IMR-90 (cell line): ENCODE data around the gene WNT7B. TPM values are rescaled to one million over a fixed set of nuclear protein-coding genes. Genes with fewer than 3 reads are reported as not detected.

Source experiments
- ATAC-seq: fragments of 200-7000 bp; cut with Tn5 transposase; 2 replicates; pipeline ENCODE4 v1.9.1; 2020; ENCODE audit warnings: low read depth, mild to moderate bottlenecking, moderate library complexity
- BruUV-seq: library from RNA; stranded (reverse); fragments of 400-500 nt; replicated peaks from 2 replicates; lab custom pipeline; 2021; lab: Mats Ljungman, UMichigan
- CTCF ChIA-PET: fragments of 300-600 bp; formaldehyde crosslinking; extraction: SDS; loops from one replicate; lab custom pipeline; 2021; ENCODE audit warnings: antibody characterized with exemption; lab: Yijun Ruan, JAX
- POLR2A ChIA-PET: fragments of 300-600 bp; sonication (Branson Sonifier 250); formaldehyde crosslinking; loops from one replicate; lab custom pipeline; 2022; ENCODE audit warnings: antibody characterized with exemption; ENCODE audit not compliant: unreplicated experiment; lab: Charles Lee
- DNase-seq: peaks from one replicate; pipeline ENCODE4 v3.0.0; 2013
- H2AFZ ChIP-seq: replicated peaks from 2 replicates; pipeline ENCODE3; 2013; ENCODE audit warnings: low read length, mild to moderate bottlenecking; ENCODE audit not compliant: poor library complexity
- H2AK5ac ChIP-seq: 2 replicates; pipeline ENCODE4 v1.6.1; 2013; ENCODE audit warnings: low read depth, low read length, inconsistent platforms
- H2AK9ac ChIP-seq: replicated peaks from 2 replicates; pipeline ENCODE3; 2013; ENCODE audit warnings: mild to moderate bottlenecking, low read depth, low read length, moderate library complexity; ENCODE audit not compliant: poor library complexity
- H2BK120ac ChIP-seq: 2 replicates; pipeline ENCODE4 v1.6.1; 2013; ENCODE audit warnings: low read depth, low read length, inconsistent platforms
- H2BK15ac ChIP-seq: 3 replicates; pipeline ENCODE4 v1.6.1; 2013; ENCODE audit warnings: low read depth, low read length, inconsistent platforms
- H2BK20ac ChIP-seq: 2 replicates; pipeline ENCODE4 v1.6.1; 2013; ENCODE audit warnings: low read depth, mild to moderate bottlenecking, inconsistent platforms, low read length, moderate library complexity
- H2BK5ac ChIP-seq: 2 replicates; pipeline ENCODE4 v1.6.1; 2013; ENCODE audit warnings: mild to moderate bottlenecking, low read depth, low read length, inconsistent platforms; ENCODE audit not compliant: poor library complexity, severe bottlenecking
- H3K14ac ChIP-seq: replicated peaks from 2 replicates; pipeline ENCODE4 v1.6.1; 2013; ENCODE audit warnings: low read depth, low read length, inconsistent platforms
- H3K18ac ChIP-seq: 2 replicates; pipeline ENCODE4 v1.6.1; 2013; ENCODE audit warnings: low read depth, low read length, control low read depth
- H3K23ac ChIP-seq: 2 replicates; pipeline ENCODE4 v1.6.1; 2013; ENCODE audit warnings: low read depth, low read length, inconsistent platforms
- H3K27ac ChIP-seq: 2 replicates; pipeline ENCODE4 v1.5.1; 2013; ENCODE audit warnings: mild to moderate bottlenecking, control low read depth, low read length; ENCODE audit not compliant: insufficient read depth
- H3K27me3 ChIP-seq: 2 replicates; pipeline ENCODE4 v1.6.1; 2013; ENCODE audit warnings: low read length; ENCODE audit not compliant: control insufficient read depth, insufficient read depth
- H3K36me3 ChIP-seq: 2 replicates; pipeline ENCODE4 v1.6.1; 2013; ENCODE audit warnings: low read length, mixed read lengths; ENCODE audit not compliant: control insufficient read depth, insufficient read depth
- H3K4ac ChIP-seq: 2 replicates; pipeline ENCODE4 v1.6.1; 2013; ENCODE audit warnings: low read depth, low read length, inconsistent platforms
- H3K4me1 ChIP-seq: 2 replicates; pipeline ENCODE4 v1.6.1; 2013; ENCODE audit warnings: low read length, mixed read lengths; ENCODE audit not compliant: control insufficient read depth, insufficient read depth
- H3K4me2 ChIP-seq: 2 replicates; pipeline ENCODE4 v1.6.1; 2013; ENCODE audit warnings: low read depth, mild to moderate bottlenecking, control low read depth, low read length, moderate library complexity
- H3K4me3 ChIP-seq: 2 replicates; pipeline ENCODE4 v1.5.1; 2013; ENCODE audit warnings: low read depth, mild to moderate bottlenecking, control low read depth, low read length, moderate library complexity; ENCODE audit not compliant: insufficient read depth
- H3K56ac ChIP-seq: 2 replicates; pipeline ENCODE4 v1.6.1; 2013; ENCODE audit warnings: low read length, inconsistent platforms; ENCODE audit not compliant: insufficient read depth; ENCODE audit errors: extremely low read depth
- H3K79me1 ChIP-seq, 2 experiments: 2 replicates each; pipeline ENCODE4 v1.6.1; 2013; ENCODE audit warnings: low read length in 2 of 2, inconsistent platforms in 1 of 2, low read depth in 1 of 2
- H3K9ac ChIP-seq: 2 replicates; pipeline ENCODE4 v1.6.1; 2013; ENCODE audit warnings: low read depth, low read length, control low read depth
- H3K9me1 ChIP-seq: 2 replicates; pipeline ENCODE4 v1.6.1; 2013; ENCODE audit warnings: low read length, inconsistent platforms; ENCODE audit not compliant: insufficient read depth
- H3K9me3 ChIP-seq: 2 replicates; pipeline ENCODE4 v1.6.1; 2013; ENCODE audit warnings: low read length; ENCODE audit not compliant: control insufficient read depth, insufficient read depth
- H4K20me1 ChIP-seq: 2 replicates; pipeline ENCODE4 v1.6.1; 2013; ENCODE audit warnings: low read length, inconsistent platforms; ENCODE audit not compliant: insufficient read depth
- H4K5ac ChIP-seq: 2 replicates; pipeline ENCODE4 v1.6.1; 2013; ENCODE audit warnings: mild to moderate bottlenecking, low read depth, low read length, control low read depth
- H4K8ac ChIP-seq, 2 experiments: 2 replicates each; pipeline ENCODE4 v1.6.1; 2013; ENCODE audit warnings: low read depth in 2 of 2, low read length in 2 of 2, control low read depth in 1 of 2, inconsistent platforms in 1 of 2
- H4K91ac ChIP-seq: 2 replicates; pipeline ENCODE4 v1.6.1; 2013; ENCODE audit warnings: low read depth, low read length, inconsistent platforms; ENCODE audit not compliant: insufficient read depth
- MAZ ChIP-seq: IDR thresholded peaks from 2 replicates; pipeline ENCODE4 v1.6.1; 2012; ENCODE audit warnings: low read depth, mild to moderate bottlenecking, low read length, improper control_type of control experiment, moderate library complexity, borderline replicate concordance
- USF2 ChIP-seq: fragments of 150-350 bp; IDR thresholded peaks from 2 replicates; pipeline ENCODE4 v1.6.1; 2017; ENCODE audit warnings: mild to moderate bottlenecking, antibody characterized with exemption, low read length, low read depth
- WGBS, 2 experiments: methylation state at CpG; one replicate each; pipeline versions ENCODE4 v1.1.5 to v1.1.7; 2013; ENCODE audit warnings: missing lambda C conversion rate in 2 of 2; ENCODE audit not compliant: insufficient read length in 1 of 2; ENCODE audit errors: extremely low coverage in 2 of 2; 5-methylcytosine and 5-hydroxymethylcytosine counted together
- dilution Hi-C: fragments of 300-500 bp; cut with HindIII; formaldehyde crosslinking; loops from one replicate; pipeline ENCODE4 v1.14.3; 2018; ENCODE audit warnings: low sequenced_read_pairs; ENCODE audit not compliant: unreplicated experiment
- in situ Hi-C: fragments of 300-500 bp; cut with MboI; formaldehyde crosslinking; loops from 3 replicates; pipeline ENCODE4 v1.14.3; 2019; ENCODE audit warnings: low sequenced_read_pairs, inconsistent platforms, mixed read lengths
- intact Hi-C: fragments of 100-400 bp; cut with micrococcal nuclease; formaldehyde crosslinking; loops from 2 replicates; pipeline ENCODE4 v1.10.0; 2022
- polyA plus RNA-seq, 3 experiments: library from polyadenylated mRNA; depleted of rRNA; stranded (reverse); fragments of >200 nt; gene quantifications; 2 replicates each; pipeline ENCODE4 v1.2.3, GENCODE V29; 2012; ENCODE audit warnings: low replicate concordance in 1 of 3
- total RNA-seq: library from RNA; depleted of rRNA; stranded (reverse); fragments of >200 nt; gene quantifications from 2 replicates; pipeline ENCODE4 v1.2.3, GENCODE V29; 2012

WNT7B gene
- total and polyA plus RNA-seq, 2 of the 4 experiments (the other 2 are of a cell fraction) = under 0.01 to 0.15 TPM

GRCh38 chr22:45885941-45886395 lies 91.0 kb downstream of the WNT7B start:
- in situ Hi-C loops = no loop called here
- Histone ChIP-seq H2BK120ac (no peak overlapping the region), H2BK20ac (no peak overlapping the region), H2BK15ac (no peak overlapping the region), H3K36me3 (no peaks in the 10 kb centered on the region), H3K27me3 (peaks cover 27% of the 10 kb centered on the region), H2AK5ac (no peak overlapping the region), H3K14ac (no peak overlapping the region), H3K56ac (no peak overlapping the region), H3K4me3 (no peak overlapping the region), H3K4me1 (peaks cover 4% of the 10 kb centered on the region; the same call in 1 of the 2 replicates), H4K8ac (no peak overlapping the region), H2BK5ac (no peak overlapping the region), H3K79me1 (no peaks in the 10 kb centered on the region), H3K9me1 (no peaks in the 10 kb centered on the region; the same call in 1 of the 2 replicates), H3K4me2 (no peak overlapping the region), H3K23ac (no peak overlapping the region), H2AFZ (no peak overlapping the region), H3K4ac (no peak overlapping the region), H4K91ac (no peak overlapping the region), H3K18ac (no peak overlapping the region), H2AK9ac (no peak overlapping the region), H4K20me1 (no peaks in the 10 kb centered on the region; the same call in 1 of the 2 replicates), H3K9me3 (no peaks in the 10 kb centered on the region), H3K27ac (no peak overlapping the region), H4K5ac (no peak overlapping the region), H3K9ac (no peak overlapping the region)
- 49% methylated on average over 21 of the region's 21 CpGs; no CpG with 5 or more reads in 1 of the 2 experiments for WGBS, 2 experiments
- BruUV-seq = no TSS peak
- dilution Hi-C loops = no loop called here
- no peak for ATAC-seq
- ChIA-PET POLR2A (no interaction called here), CTCF (no interaction called here)
- TF ChIP-seq MAZ (no peak), USF2 (0 out of 2 replicates have a peak, but pooled peaks have one; percentile 7)
- no peak for DNase-seq
- intact Hi-C loops = no loop called here
